Fibroblast of lung (primary cell): ENCODE measurements around the gene CDCA8.
A peak's percentile ranks its signal among the peaks of the same experiment; 100 is the strongest.

Experiments used
- CTCF ChIP-seq, 2 donors: IDR thresholded peaks in 1 of 2; conservative IDR thresholded peaks in 1 of 2; 1 replicate in 1 of 2; 2 replicates in 1 of 2; pipeline ENCODE4 v1.5.1; 2011 to 2012; ENCODE audit warnings: low read length in 2 of 2, control low read depth in 1 of 2, inconsistent platforms in 1 of 2, low read depth in 1 of 2, mild to moderate bottlenecking in 1 of 2
- EZH2 ChIP-seq: IDR thresholded peaks from 2 replicates; pipeline ENCODE4 v1.5.1; 2012; ENCODE audit warnings: low read length, control low read depth, mild to moderate bottlenecking; ENCODE audit errors: missing control alignments

- TF ChIP-seq CTCF (conservative IDR thresholded peaks at IDR 0.05 in 1 of 2, IDR thresholded peaks at IDR 0.05 in 1 of 2; ENCODE audit: low read depth in 1 of 2, low read length in 2 of 2) (no peak), EZH2 (peak; percentile 19)
These were observed 61.4 kb downstream of the CDCA8 start for GRCh38 chr1:37753473-37754321.
